ENCODE results near the gene RIT2. TPM values are rescaled to one million over a fixed set of nuclear protein-coding genes. Genes with fewer than 3 reads are reported as not detected.

RIT2 gene
- total RNA-seq, 1 donor from 2014 or later, result not detected

DNA sequence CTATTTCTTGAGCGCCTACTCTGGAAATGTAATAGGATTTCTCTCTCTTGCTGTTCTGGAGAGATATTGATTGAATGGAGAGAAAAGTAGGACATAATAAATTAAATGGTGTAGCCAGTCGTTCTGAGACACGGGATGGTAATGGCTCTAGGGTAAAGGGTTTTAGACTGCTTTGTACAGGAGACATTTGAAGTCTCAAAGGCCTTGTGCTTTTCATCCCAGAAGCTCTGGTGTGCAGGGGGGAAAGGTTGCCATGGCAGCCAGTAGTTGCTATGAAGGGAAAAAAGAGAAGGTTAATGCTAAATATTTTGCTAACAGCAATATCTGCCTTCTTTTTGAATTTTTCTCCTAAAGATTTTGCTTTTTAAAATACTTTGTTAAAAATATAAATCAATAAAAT lies 359.3 kb downstream of the RIT2 start:
- H3K4me1 ChIP-seq, result peaks cover 5% of the 10 kb centered on the region
- TF ChIP-seq, protein P1, sequence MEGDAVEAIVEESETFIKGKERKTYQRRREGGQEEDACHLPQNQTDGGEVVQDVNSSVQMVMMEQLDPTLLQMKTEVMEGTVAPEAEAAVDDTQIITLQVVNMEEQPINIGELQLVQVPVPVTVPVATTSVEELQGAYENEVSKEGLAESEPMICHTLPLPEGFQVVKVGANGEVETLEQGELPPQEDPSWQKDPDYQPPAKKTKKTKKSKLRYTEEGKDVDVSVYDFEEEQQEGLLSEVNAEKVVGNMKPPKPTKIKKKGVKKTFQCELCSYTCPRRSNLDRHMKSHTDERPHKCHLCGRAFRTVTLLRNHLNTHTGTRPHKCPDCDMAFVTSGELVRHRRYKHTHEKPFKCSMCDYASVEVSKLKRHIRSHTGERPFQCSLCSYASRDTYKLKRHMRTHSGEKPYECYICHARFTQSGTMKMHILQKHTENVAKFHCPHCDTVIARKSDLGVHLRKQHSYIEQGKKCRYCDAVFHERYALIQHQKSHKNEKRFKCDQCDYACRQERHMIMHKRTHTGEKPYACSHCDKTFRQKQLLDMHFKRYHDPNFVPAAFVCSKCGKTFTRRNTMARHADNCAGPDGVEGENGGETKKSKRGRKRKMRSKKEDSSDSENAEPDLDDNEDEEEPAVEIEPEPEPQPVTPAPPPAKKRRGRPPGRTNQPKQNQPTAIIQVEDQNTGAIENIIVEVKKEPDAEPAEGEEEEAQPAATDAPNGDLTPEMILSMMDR (IDR thresholded peaks at IDR 0.05), result no peak
- no peak for TF ChIP-seq EZH2phosphoT487 (IDR thresholded peaks at IDR 0.05)
- no peak for TF ChIP-seq EZH2 (IDR thresholded peaks at IDR 0.05)
- Mint-ChIP-seq H3K9me3 (no peaks in the 10 kb centered on the region), H3K36me3 (peaks cover 3% of the 10 kb centered on the region), H3K27me3 (ENCODE audit: insufficient read depth, low read depth) (peaks cover 2% of the 10 kb centered on the region), H3K27ac (peak overlapping the region; percentile 61), H3K4me3 (no peak overlapping the region), H3K4me1 (peaks cover 22% of the 10 kb centered on the region)
- no peak overlapping the region for H2AFZ ChIP-seq (replicated peaks)
- H3K27me3 ChIP-seq, result no peaks in the 10 kb centered on the region
- H3K36me3 ChIP-seq, result no peaks in the 10 kb centered on the region
- no peaks in the 10 kb centered on the region for H3F3A ChIP-seq (ENCODE audit: low read depth)
- H3K4me2 ChIP-seq, result no peak overlapping the region
- H4K20me1 ChIP-seq (ENCODE audit: low read depth), result no peaks in the 10 kb centered on the region
- no peak for DNase-seq (ENCODE audit: low spot score)
- no peaks in the 10 kb centered on the region for H3K9me3 ChIP-seq (ENCODE audit: low read depth)
- H3K9ac ChIP-seq, result no peak overlapping the region
- H3K4me3 ChIP-seq, result no peak overlapping the region
- H3K79me2 ChIP-seq (ENCODE audit: low read depth), result no peaks in the 10 kb centered on the region
- no peak overlapping the region for H3K27ac ChIP-seq

DNA sequence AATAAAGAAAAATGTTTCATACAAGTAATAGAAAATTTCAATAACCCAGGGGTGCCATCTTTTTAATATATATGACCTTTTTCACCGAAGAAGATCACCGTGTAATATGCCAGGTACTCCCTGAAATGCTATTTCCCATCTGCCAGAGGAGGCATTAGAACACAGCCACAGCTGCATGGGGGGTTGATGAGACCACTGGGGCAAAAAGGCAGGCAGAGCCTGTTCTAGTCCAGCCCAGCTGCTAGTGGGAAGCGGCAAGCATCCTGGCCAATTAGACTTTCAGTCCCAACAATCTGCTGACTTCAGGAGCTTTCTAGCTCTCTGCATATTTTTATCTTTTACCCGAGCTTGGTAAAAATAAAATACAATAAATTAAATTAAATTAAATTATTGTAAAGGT lies 362.6 kb downstream of the RIT2 start:
- H3K36me3 Mint-ChIP-seq, result peaks cover 3% of the 10 kb centered on the region
- Histone ChIP-seq H3K79me2 (ENCODE audit: low read depth) (no peaks in the 10 kb centered on the region), H2AFZ (replicated peaks) (no peak overlapping the region), H3K9ac (no peak overlapping the region), H3K4me3 (no peak overlapping the region), H3F3A (ENCODE audit: low read depth) (no peaks in the 10 kb centered on the region), H3K4me1 (peaks cover 5% of the 10 kb centered on the region), H3K4me2 (no peak overlapping the region), H3K27me3 (no peaks in the 10 kb centered on the region), H4K20me1 (ENCODE audit: low read depth) (no peaks in the 10 kb centered on the region), H3K36me3 (no peaks in the 10 kb centered on the region), H3K27ac (no peak overlapping the region), H3K9me3 (ENCODE audit: low read depth) (no peaks in the 10 kb centered on the region)
- peak; percentile 44 for DNase-seq (ENCODE audit: low spot score)
- peaks cover 7% of the 10 kb centered on the region for H3K9me3 Mint-ChIP-seq
- TF ChIP-seq, protein P1 (IDR thresholded peaks at IDR 0.05), result no peak
- TF ChIP-seq EZH2 (IDR thresholded peaks at IDR 0.05) (no peak), EZH2phosphoT487 (IDR thresholded peaks at IDR 0.05) (no peak)
- no peak overlapping the region for H3K4me3 Mint-ChIP-seq
- H3K4me1 Mint-ChIP-seq, result peaks cover 22% of the 10 kb centered on the region
- peaks cover 2% of the 10 kb centered on the region for H3K27me3 Mint-ChIP-seq (ENCODE audit: insufficient read depth, low read depth)
- no peak overlapping the region for H3K27ac Mint-ChIP-seq

DNA sequence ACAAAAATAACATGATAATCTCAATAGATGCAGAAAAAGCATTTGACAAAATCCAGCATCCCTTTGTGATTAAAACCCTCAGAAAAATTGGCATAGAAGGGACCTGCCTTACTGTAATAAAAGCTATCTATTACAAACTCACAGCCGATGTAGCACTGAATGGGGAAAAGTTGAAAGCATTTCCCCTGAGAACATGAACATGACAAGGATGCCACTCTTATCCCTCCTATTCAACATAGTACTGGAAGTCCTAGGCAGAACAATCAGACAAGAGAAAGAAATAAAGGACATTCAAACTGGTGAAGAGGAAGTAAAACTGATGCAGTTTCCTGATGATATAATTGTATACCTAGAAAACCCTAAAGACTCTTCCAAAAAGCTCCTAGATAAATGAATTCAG lies 368.7 kb downstream of the RIT2 start:
- H3K4me3 ChIP-seq, result no peak overlapping the region
- H3K9me3 Mint-ChIP-seq, result peaks cover 11% of the 10 kb centered on the region
- no peak overlapping the region for H3K4me3 Mint-ChIP-seq
- H3K9me3 ChIP-seq (ENCODE audit: low read depth), result no peaks in the 10 kb centered on the region
- no peak overlapping the region for H3K9ac ChIP-seq
- H3K4me1 ChIP-seq, result peaks cover 14% of the 10 kb centered on the region
- peaks cover 6% of the 10 kb centered on the region for H3K27me3 ChIP-seq
- no peaks in the 10 kb centered on the region for H4K20me1 ChIP-seq (ENCODE audit: low read depth)
- peaks cover 4% of the 10 kb centered on the region for H3K4me1 Mint-ChIP-seq
- DNase-seq (ENCODE audit: low spot score), result no peak
- no peaks in the 10 kb centered on the region for H3K36me3 ChIP-seq
- no peaks in the 10 kb centered on the region for H3K79me2 ChIP-seq (ENCODE audit: low read depth)
- no peaks in the 10 kb centered on the region for H3K27me3 Mint-ChIP-seq (ENCODE audit: insufficient read depth, low read depth)
- H3K27ac Mint-ChIP-seq, result no peak overlapping the region
- no peak overlapping the region for H3K4me2 ChIP-seq
- no peaks in the 10 kb centered on the region for H3K36me3 Mint-ChIP-seq
- TF ChIP-seq EZH2 (IDR thresholded peaks at IDR 0.05) (no peak), EZH2phosphoT487 (IDR thresholded peaks at IDR 0.05) (no peak)
- TF ChIP-seq, protein P1 (IDR thresholded peaks at IDR 0.05), result no peak
- peaks cover 3% of the 10 kb centered on the region for H3F3A ChIP-seq (ENCODE audit: low read depth)
- H2AFZ ChIP-seq (replicated peaks), result no peak overlapping the region
- no peak overlapping the region for H3K27ac ChIP-seq
